Ascending aorta (tissue), 2 donors: ENCODE data around the gene PPP2CA. TPM values are rescaled to one million over a fixed set of nuclear protein-coding genes. Genes with fewer than 3 reads are reported as not detected.
A peak's percentile ranks its signal among the peaks of the same experiment; 100 is the strongest.

Experiments used
- DNase-seq, 2 donors: peaks; one replicate each; pipeline ENCODE4 v3.0.0-alpha.2; 2019; ENCODE audit warnings: low spot score in 2 of 2
- H3K27ac ChIP-seq, 2 donors: fragments of 200-600 bp; sonication (generic); one replicate each; pipeline ENCODE4 v1.5.1; 2016 to 2017; ENCODE audit warnings: mild to moderate bottlenecking in 1 of 2
- H3K27me3 ChIP-seq: fragments of 200-600 bp; sonication (generic); one replicate; pipeline ENCODE4 v1.5.1; 2017
- H3K36me3 ChIP-seq, 2 donors: fragments of 200-600 bp; sonication (generic); one replicate each; pipeline ENCODE4 v1.5.1; 2016
- H3K4me1 ChIP-seq, 2 donors: fragments of 200-600 bp; sonication (generic); one replicate each; pipeline ENCODE4 v1.5.1; 2016 to 2017; ENCODE audit warnings: mild to moderate bottlenecking in 1 of 2
- H3K4me3 ChIP-seq, 2 donors: fragments of 200-600 bp; sonication (generic); one replicate each; pipeline ENCODE4 v1.5.1; 2016 to 2017; ENCODE audit warnings: mild to moderate bottlenecking in 1 of 2
- H3K9me3 ChIP-seq, 2 donors: fragments of 200-600 bp; sonication (generic); one replicate each; pipeline ENCODE4 v1.5.1; 2016
- CTCF ChIP-seq, 3 experiments: fragments of 200-600 bp in 2 of 3; fragments of 450-650 bp in 1 of 3; sonication (generic) in 2 of 3; IDR thresholded peaks; one replicate each; pipeline ENCODE4 v1.5.1; 2016 to 2019; ENCODE audit warnings: antibody characterized with exemption in 3 of 3, mild to moderate bottlenecking in 1 of 3, moderate library complexity in 1 of 3
- intact Hi-C: fragments of 100-400 bp; cut with DNase I; formaldehyde crosslinking; loops from one replicate; pipeline ENCODE4 v1.15.1; 2023
- total RNA-seq: library from RNA; depleted of rRNA; stranded (reverse); fragments of >200 nt; gene quantifications from one replicate; pipeline ENCODE4 v1.1.0, GENCODE V29; 2016

PPP2CA gene
- total RNA-seq, 1 donor from 2014 or later = 26.2 TPM

- intact Hi-C loops = no loop called here
- DNase-seq = no peak
- H3K27me3 ChIP-seq = no peaks in the 10 kb centered on the region
- no peak overlapping the region for H3K27ac ChIP-seq
- no peaks in the 10 kb centered on the region for H3K9me3 ChIP-seq
- no peaks in the 10 kb centered on the region for H3K36me3 ChIP-seq
- TF ChIP-seq CTCF (IDR thresholded peaks at IDR 0.05) = no peak
- H3K4me3 ChIP-seq = no peak overlapping the region
- no peaks in the 10 kb centered on the region for H3K4me1 ChIP-seq
These were observed 26.8 kb upstream of the PPP2CA start for GRCh38 chr5:134252671-134253070.

GRCh38 chr5:134250949-134251348 lies 25.1 kb upstream of the PPP2CA start:
- DNase-seq = no peak
- TF ChIP-seq CTCF (IDR thresholded peaks at IDR 0.05) = no peak
- Histone ChIP-seq H3K27me3 (no peaks in the 10 kb centered on the region), H3K4me3 (no peak overlapping the region), H3K27ac (no peak overlapping the region), H3K4me1 (no peaks in the 10 kb centered on the region), H3K36me3 (no peaks in the 10 kb centered on the region), H3K9me3 (no peaks in the 10 kb centered on the region)
- intact Hi-C loops = no loop called here

GRCh38 chr5:134249469-134250379 lies 23.9 kb upstream of the PPP2CA start:
- peak in 1 of 2 donors; percentile 65 for DNase-seq

GRCh38 chr5:134248256-134248655 lies 22.4 kb upstream of the PPP2CA start:
- Histone ChIP-seq H3K9me3 (no peaks in the 10 kb centered on the region), H3K27me3 (no peaks in the 10 kb centered on the region), H3K36me3 (no peaks in the 10 kb centered on the region), H3K4me3 (no peak overlapping the region), H3K27ac (no peak overlapping the region), H3K4me1 (no peaks in the 10 kb centered on the region)
- no peak for TF ChIP-seq CTCF (IDR thresholded peaks at IDR 0.05)
- DNase-seq = no peak
- intact Hi-C loops = no loop called here

More at GRCh38 chr5:134249469-134250379, 23.9 kb upstream of the PPP2CA start:
- H3K36me3 ChIP-seq = no peaks in the 10 kb centered on the region
- H3K27me3 ChIP-seq = no peaks in the 10 kb centered on the region
- no peak overlapping the region for H3K27ac ChIP-seq
- no peak for TF ChIP-seq CTCF (IDR thresholded peaks at IDR 0.05)
- H3K4me3 ChIP-seq = no peak overlapping the region
- intact Hi-C loops = no loop called here
- no peaks in the 10 kb centered on the region for H3K4me1 ChIP-seq
- no peaks in the 10 kb centered on the region for H3K9me3 ChIP-seq

GRCh38 chr5:134247428-134248224 lies 21.8 kb upstream of the PPP2CA start:
- no peaks in the 10 kb centered on the region for H3K27me3 ChIP-seq
- H3K36me3 ChIP-seq = no peaks in the 10 kb centered on the region
- TF ChIP-seq CTCF (IDR thresholded peaks at IDR 0.05) = no peak
- H3K9me3 ChIP-seq = no peaks in the 10 kb centered on the region
- intact Hi-C loops = no loop called here
- H3K4me3 ChIP-seq = no peak overlapping the region
- no peak for DNase-seq
- H3K27ac ChIP-seq = no peak overlapping the region
- no peaks in the 10 kb centered on the region for H3K4me1 ChIP-seq
